HEK293 (cell line): ENCODE data around the gene NECTIN4.

Experiments
- CTCF ChIA-PET: fragments of 350-600 bp; formaldehyde crosslinking; extraction: SDS; loops from one replicate; lab custom pipeline; 2021; ENCODE audit warnings: antibody characterized with exemption; lab: Yijun Ruan, JAX
- POLR2A ChIA-PET: fragments of 300-600 bp; formaldehyde crosslinking; extraction: SDS; loops from one replicate; lab custom pipeline; 2020; ENCODE audit warnings: antibody characterized with exemption, inconsistent platforms; lab: Yijun Ruan, JAX
- H3K27ac ChIP-seq: fragments of 200-500 bp; sonication (Bioruptor generic); 2 replicates; pipeline ENCODE4 v1.5.1; 2014; ENCODE audit warnings: low read depth, low read length, control low read depth, inconsistent platforms; ENCODE audit errors: extremely low read depth
- H3K36me3 ChIP-seq, 2 experiments: fragments of 200-500 bp in 1 of 2; sonication (Bioruptor generic) in 1 of 2; 1 replicate in 1 of 2; 2 replicates in 1 of 2; pipeline ENCODE4 v1.5.1; 2014 to 2017; ENCODE audit warnings: inconsistent platforms in 2 of 2, low read length in 2 of 2; ENCODE audit not compliant: control insufficient read depth in 2 of 2, insufficient read depth in 1 of 2
- H3K4me1 ChIP-seq: fragments of 200-500 bp; sonication (Bioruptor generic); 2 replicates; pipeline ENCODE4 v1.5.1; 2014; ENCODE audit warnings: mild to moderate bottlenecking, low read length, inconsistent platforms; ENCODE audit not compliant: control insufficient read depth, insufficient read depth
- H3K4me3 ChIP-seq: 2 replicates; pipeline ENCODE4 v1.5.1; 2011; ENCODE audit warnings: low read depth, mild to moderate bottlenecking, control low read depth, low read length, moderate library complexity
- H3K9me3 ChIP-seq: fragments of 200-500 bp; sonication (Bioruptor generic); 2 replicates; pipeline ENCODE4 v1.5.1; 2014; ENCODE audit warnings: low read depth, low read length, inconsistent platforms; ENCODE audit not compliant: control insufficient read depth, insufficient read depth
- GLI4 ChIP-seq: fragments of 450-650 bp; formaldehyde crosslinking; IDR thresholded peaks from 2 replicates; pipeline ENCODE4 v1.5.1; 2016; ENCODE audit warnings: missing biosample characterization, missing genetic modification characterization
- KLF1 ChIP-seq: fragments of 450-650 bp; formaldehyde crosslinking; IDR thresholded peaks from 2 replicates; pipeline ENCODE4 v1.5.1; 2016; ENCODE audit warnings: missing biosample characterization, missing genetic modification characterization
- KLF16 ChIP-seq: fragments of 450-650 bp; formaldehyde crosslinking; IDR thresholded peaks from 2 replicates; pipeline ENCODE4 v1.5.1; 2017; ENCODE audit warnings: missing biosample characterization, missing genetic modification characterization
- SP3 ChIP-seq: fragments of 450-650 bp; formaldehyde crosslinking; IDR thresholded peaks from 2 replicates; pipeline ENCODE4 v1.5.1; 2016; ENCODE audit warnings: missing biosample characterization, missing genetic modification characterization
- SP7 ChIP-seq: fragments of 450-650 bp; formaldehyde crosslinking; IDR thresholded peaks from 2 replicates; pipeline ENCODE4 v1.5.1; 2016; ENCODE audit warnings: missing biosample characterization, missing genetic modification characterization
- WT1 ChIP-seq: fragments of 450-650 bp; formaldehyde crosslinking; IDR thresholded peaks from 2 replicates; pipeline ENCODE4 v1.5.1; 2016; ENCODE audit warnings: missing biosample characterization, missing genetic modification characterization
- YY2 ChIP-seq: fragments of 450-650 bp; formaldehyde crosslinking; IDR thresholded peaks from 2 replicates; pipeline ENCODE4 v1.5.1; 2016; ENCODE audit warnings: missing biosample characterization, missing genetic modification characterization
- ZBTB11 ChIP-seq: fragments of 450-650 bp; formaldehyde crosslinking; conservative IDR thresholded peaks from 2 replicates; pipeline ENCODE4 v1.5.1; 2016; ENCODE audit warnings: low read depth, missing biosample characterization, missing genetic modification characterization
- ZFHX2 ChIP-seq: fragments of 450-650 bp; formaldehyde crosslinking; conservative IDR thresholded peaks from 2 replicates; pipeline ENCODE4 v1.5.1; 2016; ENCODE audit warnings: missing biosample characterization, missing genetic modification characterization
- ZNF169 ChIP-seq: fragments of 450-650 bp; formaldehyde crosslinking; IDR thresholded peaks from 2 replicates; pipeline ENCODE4 v1.5.1; 2016; ENCODE audit warnings: missing biosample characterization, missing genetic modification characterization
- ZNF2 ChIP-seq: fragments of 450-650 bp; formaldehyde crosslinking; IDR thresholded peaks from 2 replicates; pipeline ENCODE4 v1.5.1; 2016; ENCODE audit warnings: missing biosample characterization, missing genetic modification characterization
- ZNF23 ChIP-seq: fragments of 450-650 bp; formaldehyde crosslinking; IDR thresholded peaks from 2 replicates; pipeline ENCODE4 v1.5.1; 2016; ENCODE audit warnings: missing biosample characterization, missing genetic modification characterization, borderline replicate concordance
- ZNF248 ChIP-seq: fragments of 450-650 bp; formaldehyde crosslinking; IDR thresholded peaks from 2 replicates; pipeline ENCODE4 v1.5.1; 2017; ENCODE audit warnings: missing biosample characterization, missing genetic modification characterization
- ZNF366 ChIP-seq: fragments of 450-650 bp; formaldehyde crosslinking; conservative IDR thresholded peaks from 2 replicates; pipeline ENCODE4 v1.5.1; 2016; ENCODE audit warnings: missing biosample characterization, missing genetic modification characterization
- ZNF48 ChIP-seq: fragments of 450-650 bp; formaldehyde crosslinking; IDR thresholded peaks from 2 replicates; pipeline ENCODE4 v1.5.1; 2016; ENCODE audit warnings: missing biosample characterization, missing genetic modification characterization
- ZNF521 ChIP-seq: fragments of 450-650 bp; formaldehyde crosslinking; IDR thresholded peaks from 2 replicates; pipeline ENCODE4 v1.5.1; 2017; ENCODE audit warnings: missing biosample characterization, mild to moderate bottlenecking, missing genetic modification characterization
- ZNF660 ChIP-seq: fragments of 450-650 bp; IDR thresholded peaks from 2 replicates; pipeline ENCODE4 v1.5.1; 2018; ENCODE audit warnings: missing biosample characterization, mild to moderate bottlenecking, missing genetic modification characterization
- ZNF677 ChIP-seq: fragments of 450-650 bp; IDR thresholded peaks from 2 replicates; pipeline ENCODE4 v1.5.0; 2018; ENCODE audit warnings: missing biosample characterization, mild to moderate bottlenecking, missing genetic modification characterization, moderate library complexity
- ZNF777 ChIP-seq: fragments of 450-650 bp; formaldehyde crosslinking; IDR thresholded peaks from 2 replicates; pipeline ENCODE4 v1.5.1; 2017; ENCODE audit warnings: missing biosample characterization, missing genetic modification characterization, borderline replicate concordance
- TF ChIP-seq, protein P1 (sequence below): fragments of 450-650 bp; formaldehyde crosslinking; IDR thresholded peaks from 2 replicates; pipeline ENCODE4 v1.5.1; 2016; ENCODE audit warnings: missing biosample characterization, missing genetic modification characterization
- TF ChIP-seq, protein P2 (sequence below): fragments of 450-650 bp; formaldehyde crosslinking; IDR thresholded peaks from 2 replicates; pipeline ENCODE4 v1.5.1; 2016; ENCODE audit warnings: missing biosample characterization, missing genetic modification characterization, borderline replicate concordance
- TF ChIP-seq, protein P3 (sequence below): fragments of 450-650 bp; formaldehyde crosslinking; IDR thresholded peaks from 2 replicates; pipeline ENCODE4 v1.5.1; 2016; ENCODE audit warnings: missing biosample characterization, missing genetic modification characterization

The NECTIN4 gene

GRCh38 chr1:161080441-161081405 is 8.6 kb downstream of the NECTIN4 start (continued):
- TF ChIP-seq, protein P1, sequence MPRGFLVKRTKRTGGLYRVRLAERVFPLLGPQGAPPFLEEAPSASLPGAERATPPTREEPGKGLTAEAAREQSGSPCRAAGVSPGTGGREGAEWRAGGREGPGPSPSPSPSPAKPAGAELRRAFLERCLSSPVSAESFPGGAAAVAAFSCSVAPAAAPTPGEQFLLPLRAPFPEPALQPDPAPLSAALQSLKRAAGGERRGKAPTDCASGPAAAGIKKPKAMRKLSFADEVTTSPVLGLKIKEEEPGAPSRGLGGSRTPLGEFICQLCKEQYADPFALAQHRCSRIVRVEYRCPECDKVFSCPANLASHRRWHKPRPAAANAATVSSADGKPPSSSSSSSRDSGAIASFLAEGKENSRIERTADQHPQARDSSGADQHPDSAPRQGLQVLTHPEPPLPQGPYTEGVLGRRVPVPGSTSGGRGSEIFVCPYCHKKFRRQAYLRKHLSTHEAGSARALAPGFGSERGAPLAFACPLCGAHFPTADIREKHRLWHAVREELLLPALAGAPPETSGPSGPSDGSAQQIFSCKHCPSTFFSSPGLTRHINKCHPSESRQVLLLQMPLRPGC (tag by site-specific recombination), result no peak
- TF ChIP-seq ZNF2 (tag by site-specific recombination), result no peak
- TF ChIP-seq, protein P2, sequence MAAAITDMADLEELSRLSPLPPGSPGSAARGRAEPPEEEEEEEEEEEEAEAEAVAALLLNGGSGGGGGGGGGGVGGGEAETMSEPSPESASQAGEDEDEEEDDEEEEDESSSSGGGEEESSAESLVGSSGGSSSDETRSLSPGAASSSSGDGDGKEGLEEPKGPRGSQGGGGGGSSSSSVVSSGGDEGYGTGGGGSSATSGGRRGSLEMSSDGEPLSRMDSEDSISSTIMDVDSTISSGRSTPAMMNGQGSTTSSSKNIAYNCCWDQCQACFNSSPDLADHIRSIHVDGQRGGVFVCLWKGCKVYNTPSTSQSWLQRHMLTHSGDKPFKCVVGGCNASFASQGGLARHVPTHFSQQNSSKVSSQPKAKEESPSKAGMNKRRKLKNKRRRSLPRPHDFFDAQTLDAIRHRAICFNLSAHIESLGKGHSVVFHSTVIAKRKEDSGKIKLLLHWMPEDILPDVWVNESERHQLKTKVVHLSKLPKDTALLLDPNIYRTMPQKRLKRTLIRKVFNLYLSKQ (tag by site-specific recombination), result no peak

DNA sequence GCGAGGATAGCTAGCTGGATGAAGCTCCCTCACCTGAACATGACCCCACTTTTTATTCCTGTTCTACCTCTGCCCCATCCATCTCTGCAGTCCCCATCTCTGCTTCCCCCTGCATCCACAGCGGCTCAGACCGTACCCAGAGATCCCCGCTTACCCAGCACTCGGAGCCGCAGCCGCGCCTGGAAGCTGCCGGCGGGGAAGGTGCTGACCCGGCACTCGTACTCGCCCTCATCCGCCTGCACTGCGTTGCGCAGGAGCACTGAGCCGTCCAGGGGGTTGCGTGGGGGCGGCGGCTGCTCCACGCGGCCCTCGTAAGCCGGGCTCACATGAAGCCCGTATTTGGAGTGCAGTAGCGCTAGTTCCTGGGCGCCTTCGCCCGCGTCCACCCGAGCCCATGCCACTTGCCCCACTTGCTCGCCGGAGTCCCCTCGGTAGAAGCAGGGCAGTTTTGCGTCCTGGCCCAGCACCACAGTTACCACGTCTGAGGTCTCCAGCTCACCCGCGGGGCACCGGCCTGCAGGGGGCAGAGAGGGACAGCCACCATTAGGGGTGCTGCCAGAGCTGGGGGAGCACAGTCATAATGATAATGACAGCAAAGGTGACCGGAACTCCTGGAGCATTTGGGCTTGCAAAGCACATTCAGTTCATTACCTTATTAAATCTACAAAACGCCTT is 9.8 kb downstream of the NECTIN4 start:
- H3K9me3 ChIP-seq, result no peaks in the 10 kb centered on the region
- H3K36me3 ChIP-seq, result no peaks in the 10 kb centered on the region
- H3K4me3 ChIP-seq, result no peak overlapping the region
- H3K4me1 ChIP-seq, result no peaks in the 10 kb centered on the region; the same call in 1 of the 2 replicates
- TF ChIP-seq KLF1 (tag by site-specific recombination) (no peak), GLI4 (no peak), ZNF169 (tag by site-specific recombination) (no peak), ZNF660 (tag by site-specific recombination) (no peak)
- TF ChIP-seq, all 188 proteins: peak for 0
- ChIA-PET POLR2A (no interaction called here), CTCF (interaction anchor here (0.7 kb wide), 1 partner anchor 18 kb away, joined by 10 read pairs; no protein-coding TSS in a partner anchor)
- no peak overlapping the region for H3K27ac ChIP-seq

DNA sequence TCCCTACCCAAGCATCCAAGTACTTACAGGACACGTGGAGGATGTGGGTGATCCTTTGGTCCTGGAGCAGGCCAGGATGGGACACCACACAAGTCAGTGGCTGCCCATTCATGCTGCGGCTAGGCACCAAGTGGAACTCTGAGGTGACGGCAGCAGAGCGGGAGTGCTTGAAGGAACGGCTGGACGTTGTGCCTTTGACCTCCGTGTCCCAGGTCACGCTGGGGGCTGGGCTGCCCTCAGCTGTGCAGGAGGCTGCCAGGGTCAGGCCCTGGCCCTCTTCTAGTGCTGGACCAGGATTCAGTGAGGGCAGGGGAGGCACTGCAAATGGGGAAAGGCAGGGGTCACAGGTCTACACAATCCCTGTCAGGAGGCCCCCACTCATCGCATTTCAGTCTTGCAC is 11.9 kb downstream of the NECTIN4 start:
- ChIA-PET CTCF (no interaction called here), POLR2A (no interaction called here)
- H3K4me3 ChIP-seq, result no peak overlapping the region
- no peaks in the 10 kb centered on the region for H3K4me1 ChIP-seq
- no peak overlapping the region for H3K27ac ChIP-seq
- H3K36me3 ChIP-seq, result peaks cover 0 to 4% of the 10 kb centered on the region in 2 experiments; a peak in 1 of 3 replicates
- no peaks in the 10 kb centered on the region for H3K9me3 ChIP-seq
- no peak for TF ChIP-seq YY2
- TF ChIP-seq ZNF23 (tag by site-specific recombination), result no peak
- TF ChIP-seq, protein P2 (tag by site-specific recombination), result no peak
- TF ChIP-seq ZNF777 (tag by site-specific recombination), result no peak
- no peak for TF ChIP-seq ZNF521 (tag by site-specific recombination)
- no peak for TF ChIP-seq SP7 (tag by site-specific recombination)
- no peak for TF ChIP-seq ZNF677
- no peak for TF ChIP-seq ZNF248
- TF ChIP-seq KLF16, result no peak
- TF ChIP-seq WT1 (tag by site-specific recombination), result no peak
- TF ChIP-seq ZBTB11, result no peak
- TF ChIP-seq SP3 (tag by site-specific recombination), result no peak
- no peak for TF ChIP-seq ZNF366
- TF ChIP-seq, protein P3, sequence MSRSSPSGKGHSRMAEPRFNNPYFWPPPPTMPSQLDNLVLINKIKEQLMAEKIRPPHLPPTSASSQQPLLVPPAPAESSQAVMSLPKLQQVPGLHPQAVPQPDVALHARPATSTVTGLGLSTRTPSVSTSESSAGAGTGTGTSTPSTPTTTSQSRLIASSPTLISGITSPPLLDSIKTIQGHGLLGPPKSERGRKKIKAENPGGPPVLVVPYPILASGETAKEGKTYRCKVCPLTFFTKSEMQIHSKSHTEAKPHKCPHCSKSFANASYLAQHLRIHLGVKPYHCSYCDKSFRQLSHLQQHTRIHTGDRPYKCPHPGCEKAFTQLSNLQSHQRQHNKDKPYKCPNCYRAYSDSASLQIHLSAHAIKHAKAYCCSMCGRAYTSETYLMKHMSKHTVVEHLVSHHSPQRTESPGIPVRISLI, result no peak
- no peak for TF ChIP-seq ZNF48 (tag by site-specific recombination)
- TF ChIP-seq ZFHX2 (tag by site-specific recombination), result no peak
